Measurements from ENCODE around the gene FAM124A. TPM values are rescaled to one million over a fixed set of nuclear protein-coding genes. Genes with fewer than 3 reads are reported as not detected.

Gene FAM124A
- total RNA-seq, 3 donors from 2014 or later: 1.2 to 15.2 (median 2.1) TPM

- DNase-seq (no peak), ATAC-seq (no peak)
- H3K36me3 ChIP-seq (ENCODE audit: low read depth): no peaks in the 10 kb centered on the region
- intact Hi-C loops (cut with DNase I, micrococcal nuclease): no loop called here
- TF ChIP-seq CTCF (IDR thresholded peaks at IDR 0.05): no peak
- no peaks in the 10 kb centered on the region for H3K4me1 ChIP-seq (ENCODE audit: low read depth)
- no peaks in the 10 kb centered on the region for H3K9me3 ChIP-seq
- H3K4me3 ChIP-seq: no peak overlapping the region
Measured at GRCh38 chr13:51243227-51243626, 21.0 kb downstream of the FAM124A start.

GRCh38 chr13:51243832-51244231, 21.6 kb downstream of the FAM124A start:
- no peak for DNase-seq
- ATAC-seq: no peak
- intact Hi-C loops (cut with DNase I, micrococcal nuclease): no loop called here
- H3K4me1 ChIP-seq (ENCODE audit: low read depth): no peaks in the 10 kb centered on the region
- H3K4me3 ChIP-seq: no peak overlapping the region
- H3K9me3 ChIP-seq: no peaks in the 10 kb centered on the region
- no peak for TF ChIP-seq CTCF (IDR thresholded peaks at IDR 0.05)
- no peaks in the 10 kb centered on the region for H3K36me3 ChIP-seq (ENCODE audit: low read depth)

- TF ChIP-seq CTCF (IDR thresholded peaks at IDR 0.05): no peak
- intact Hi-C loops (cut with DNase I, micrococcal nuclease): no loop called here
- Histone ChIP-seq H3K36me3 (ENCODE audit: low read depth) (no peaks in the 10 kb centered on the region), H3K4me1 (ENCODE audit: low read depth) (no peaks in the 10 kb centered on the region), H3K9me3 (no peaks in the 10 kb centered on the region), H3K4me3 (no peak overlapping the region)
- ATAC-seq: no peak
- DNase-seq: no peak
Measured at GRCh38 chr13:51244637-51245405, 22.6 kb downstream of the FAM124A start.

- no peaks in the 10 kb centered on the region for H3K9me3 ChIP-seq
- DNase-seq (no peak), ATAC-seq (no peak)
- no peaks in the 10 kb centered on the region for H3K36me3 ChIP-seq (ENCODE audit: low read depth)
- TF ChIP-seq CTCF (IDR thresholded peaks at IDR 0.05): no peak
- intact Hi-C loops (cut with DNase I, micrococcal nuclease): no loop called here
- H3K4me3 ChIP-seq: no peak overlapping the region
- no peaks in the 10 kb centered on the region for H3K4me1 ChIP-seq (ENCODE audit: low read depth)
Measured at GRCh38 chr13:51245583-51245982, 23.4 kb downstream of the FAM124A start.

- Histone ChIP-seq H3K4me3 (no peak overlapping the region), H3K9me3 (no peaks in the 10 kb centered on the region), H3K4me1 (ENCODE audit: low read depth) (no peaks in the 10 kb centered on the region), H3K36me3 (ENCODE audit: low read depth) (no peaks in the 10 kb centered on the region)
- no peak for ATAC-seq
- intact Hi-C loops (cut with DNase I, micrococcal nuclease): no loop called here
- DNase-seq: no peak
- no peak for TF ChIP-seq CTCF (IDR thresholded peaks at IDR 0.05)
Measured at GRCh38 chr13:51246025-51246417, 23.8 kb downstream of the FAM124A start.
